ENCODE data around the gene SUGP2.

Gene SUGP2

DNA sequence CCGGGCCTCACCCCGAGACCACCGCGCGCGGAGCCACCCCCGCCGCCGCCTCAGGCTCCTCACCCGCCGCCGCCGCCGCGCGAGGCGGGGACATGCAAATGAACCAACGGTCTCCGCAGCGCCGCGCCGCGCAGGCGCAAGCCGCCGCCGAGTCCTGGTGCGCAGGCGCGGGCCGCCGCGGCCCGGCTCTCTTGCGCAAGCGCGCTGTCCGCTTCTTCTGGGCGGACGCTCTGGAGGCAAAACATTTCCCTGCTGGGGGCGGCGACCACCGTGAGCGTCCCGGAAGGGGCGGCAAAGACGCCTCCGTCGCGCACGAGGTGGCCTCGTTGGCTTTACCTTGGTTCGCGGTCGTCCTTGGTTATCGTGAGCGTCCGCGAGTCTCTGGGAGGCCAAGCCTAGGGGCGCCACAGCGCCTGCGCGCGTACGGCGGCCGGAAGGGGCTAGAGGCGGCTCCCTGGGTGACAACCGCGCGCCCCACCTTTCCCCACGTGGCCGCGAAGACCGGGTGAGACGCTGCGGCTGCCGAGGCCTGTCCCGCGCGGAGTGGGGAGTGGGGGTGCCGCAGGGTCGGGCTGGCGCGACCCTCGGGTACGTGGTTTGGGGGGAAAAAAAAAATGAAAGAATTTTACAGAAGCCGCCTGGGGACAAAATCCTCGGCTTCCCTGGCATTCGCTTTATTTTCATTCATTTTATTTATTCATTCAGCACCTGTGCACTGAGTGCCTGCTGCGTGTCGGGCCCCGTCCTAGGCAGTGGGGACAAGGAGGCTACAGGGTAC is at the start of gene SUGP2, which contains the start of gene ARMC6:
SUGP2 (minus strand) TSS at position 92 of the 778 bp plus-strand sequence. CDS start 2,446 bp downstream, outside the sequence.
ARMC6 (plus strand) TSS at position 178 of the 778 bp plus-strand sequence. CDS start 607 bp downstream, outside the sequence.
- peak; percentile 73 for DNase-seq (ENCODE audit: low read depth)

DNA sequence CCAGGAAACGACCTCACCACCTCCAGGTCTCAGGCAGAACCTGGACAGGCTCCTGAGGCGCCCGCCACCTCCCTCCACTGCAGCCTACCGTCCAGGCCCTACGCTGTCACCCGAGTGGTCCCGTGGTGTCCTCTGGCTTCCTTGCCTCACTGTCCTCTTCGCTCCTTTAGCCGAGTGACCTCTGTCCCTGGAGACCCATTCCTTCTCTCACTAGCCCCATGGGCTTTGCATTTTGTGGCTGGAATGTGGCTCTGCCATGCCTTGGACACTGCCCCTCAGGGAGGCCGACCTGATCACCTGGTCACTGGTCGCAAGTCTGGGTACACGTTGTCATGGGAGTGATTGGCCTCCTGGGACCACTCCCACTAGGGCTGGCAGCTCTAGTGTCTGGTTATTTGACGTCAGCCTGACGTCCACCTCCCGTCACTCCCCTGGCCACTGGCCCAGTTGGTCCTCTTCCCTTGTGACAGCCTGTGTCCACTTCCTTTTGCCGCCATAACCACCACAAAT is 48.4 kb upstream of the SUGP2 start:
- DNase-seq (ENCODE audit: low read depth) = no peak

DNA sequence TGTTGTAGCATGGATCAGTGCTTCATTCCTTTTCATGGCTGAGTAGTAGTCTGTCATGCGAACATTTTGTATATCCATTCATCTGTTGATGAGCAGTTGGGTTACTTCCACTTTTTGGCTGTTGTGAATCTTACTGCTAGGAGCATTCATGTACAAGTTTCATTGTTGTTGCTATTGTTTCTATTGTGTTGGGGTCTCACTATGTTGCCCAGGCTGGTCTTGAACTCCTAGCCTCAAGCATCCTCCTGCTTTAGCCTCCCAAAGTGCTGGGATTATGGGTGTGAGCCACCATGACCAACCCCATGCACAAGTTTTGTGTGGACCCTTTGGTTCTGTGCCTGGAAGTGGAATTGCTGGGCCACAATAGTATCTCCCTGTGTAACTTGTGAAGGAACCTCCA is 46.3 kb upstream of the SUGP2 start:
- DNase-seq (ENCODE audit: low read depth) = no peak

DNA sequence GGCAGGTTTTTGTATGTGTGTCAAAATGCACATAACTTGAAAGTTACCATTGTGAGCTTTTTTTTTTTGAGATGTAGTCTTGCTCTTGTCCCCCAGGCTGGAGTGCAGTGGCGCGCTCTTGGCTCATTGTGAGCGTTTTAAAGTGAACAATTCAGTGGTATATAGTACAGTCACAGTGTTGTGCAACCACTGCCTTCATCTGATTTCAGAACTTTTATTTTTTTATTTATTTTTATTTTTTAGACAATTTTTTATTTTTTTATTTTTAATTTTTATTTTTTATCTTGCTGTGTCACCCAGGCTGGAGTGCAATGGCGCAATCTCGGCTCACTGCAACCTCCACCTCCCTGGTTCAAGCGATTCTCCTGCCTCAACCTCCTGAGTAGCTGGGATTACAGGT is 45.5 kb upstream of the SUGP2 start:
- no peak for DNase-seq (ENCODE audit: low read depth)

DNA sequence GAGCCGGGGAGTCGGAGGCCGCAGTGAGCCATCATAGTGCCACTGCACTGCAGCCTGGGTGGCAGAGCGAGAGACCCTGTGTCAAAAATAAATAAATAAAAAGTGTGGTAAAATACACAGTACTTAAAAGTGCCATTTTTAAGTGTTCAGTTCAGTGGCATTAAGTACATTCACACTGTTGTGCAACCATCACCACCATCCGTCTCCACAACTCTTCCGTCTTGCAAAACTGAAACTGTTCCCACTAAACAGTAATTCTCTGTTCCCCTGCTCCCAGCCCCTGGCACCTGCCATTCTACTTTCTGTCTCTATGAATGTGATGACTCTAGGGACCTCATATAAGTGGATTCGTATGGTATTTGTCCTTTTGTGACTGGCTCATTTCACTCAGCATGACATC is 43.8 kb upstream of the SUGP2 start:
- no peak for DNase-seq (ENCODE audit: low read depth)

DNA sequence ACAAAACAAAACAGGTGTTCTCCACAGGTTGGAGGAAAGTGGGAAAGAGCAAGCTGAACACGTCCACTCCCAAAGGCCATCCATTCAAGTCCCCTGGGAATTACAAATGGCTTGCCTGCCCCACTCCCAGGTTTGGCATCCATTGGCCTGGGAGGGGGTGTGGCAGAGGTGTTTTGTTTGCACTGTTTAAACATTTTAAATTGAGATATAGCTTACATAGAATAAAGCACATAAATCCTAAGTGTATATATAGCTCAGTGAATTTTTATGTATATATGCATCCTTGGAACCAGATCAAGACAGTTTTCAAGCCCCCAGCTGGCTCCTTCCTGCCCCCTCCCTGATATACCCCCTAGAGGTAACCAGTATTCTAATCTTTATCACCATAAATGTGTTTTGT is 43.2 kb upstream of the SUGP2 start:
- DNase-seq (ENCODE audit: low read depth) = no peak

DNA sequence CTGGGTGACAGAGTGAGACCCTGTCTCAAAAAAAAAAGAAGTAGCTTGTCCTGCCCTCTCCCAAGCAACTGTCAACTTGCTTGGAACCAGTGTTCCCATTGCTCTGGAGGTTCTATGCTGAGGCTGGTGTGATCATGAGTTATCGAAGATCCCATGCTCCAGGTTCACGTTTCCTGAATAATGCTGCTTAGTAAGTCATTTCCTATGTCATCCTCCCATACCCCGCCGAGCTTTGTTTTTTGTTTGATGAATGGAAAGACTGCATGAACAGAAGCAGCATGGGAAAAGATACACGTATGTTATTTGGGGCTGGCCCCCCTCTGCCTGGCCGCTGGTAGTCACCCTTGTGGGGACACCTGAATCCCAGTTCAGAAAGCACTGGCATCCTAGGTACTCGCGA is 41.8 kb upstream of the SUGP2 start:
- no peak for DNase-seq (ENCODE audit: low read depth)

DNA sequence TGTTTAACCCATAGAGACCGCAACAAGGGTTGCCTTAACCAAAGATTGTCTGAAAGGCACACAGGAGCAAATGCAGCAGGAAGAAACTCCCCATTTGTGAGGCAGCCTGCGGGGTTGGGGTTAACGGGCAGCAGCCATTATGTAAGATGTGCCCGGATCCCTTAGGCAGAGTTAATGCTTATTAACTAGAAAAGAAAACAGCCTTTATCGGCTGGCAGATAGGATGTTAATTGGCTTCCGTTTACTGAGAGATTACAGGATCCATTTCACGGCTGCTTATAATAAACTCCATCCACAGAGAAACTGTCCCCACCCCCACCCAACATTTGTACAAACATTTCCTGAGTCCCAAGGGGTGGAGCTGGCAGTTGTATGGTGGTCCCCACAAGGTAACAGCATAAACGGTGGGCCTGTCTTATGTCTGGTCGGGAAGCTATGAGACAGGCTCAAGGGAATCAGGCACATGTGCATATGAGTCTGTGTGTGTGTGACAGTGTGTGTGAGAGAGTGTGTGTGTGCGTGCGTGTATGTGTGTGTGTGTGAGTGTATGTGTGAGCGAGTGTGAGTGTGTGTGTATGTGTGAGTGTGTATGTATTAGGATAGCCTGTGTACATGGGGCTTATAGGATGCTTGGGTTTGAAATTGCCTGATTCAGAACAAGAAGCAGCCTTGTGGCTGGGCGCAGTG is 41.0 kb upstream of the SUGP2 start:
- DNase-seq (ENCODE audit: low read depth) = no peak

DNA sequence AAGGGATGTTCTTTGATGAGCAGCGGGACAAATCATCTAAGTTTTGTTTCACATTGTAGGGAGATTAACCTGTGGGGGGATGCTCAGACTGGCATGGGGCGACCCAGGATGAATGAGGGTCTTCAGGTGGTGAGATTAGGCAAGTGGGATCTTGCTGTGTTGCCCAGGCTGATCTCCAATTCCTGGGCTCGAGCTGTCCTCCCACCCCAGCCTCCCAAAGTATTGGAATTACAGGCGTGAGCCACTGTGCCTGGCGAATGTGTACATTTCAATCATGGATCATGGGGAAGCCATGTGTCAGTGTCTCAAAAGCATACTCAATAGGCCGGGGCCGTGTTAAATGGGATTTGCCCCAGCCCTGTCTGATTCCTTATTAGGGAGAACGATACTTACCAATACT is 38.6 kb upstream of the SUGP2 start:
- DNase-seq (ENCODE audit: low read depth) = no peak

DNA sequence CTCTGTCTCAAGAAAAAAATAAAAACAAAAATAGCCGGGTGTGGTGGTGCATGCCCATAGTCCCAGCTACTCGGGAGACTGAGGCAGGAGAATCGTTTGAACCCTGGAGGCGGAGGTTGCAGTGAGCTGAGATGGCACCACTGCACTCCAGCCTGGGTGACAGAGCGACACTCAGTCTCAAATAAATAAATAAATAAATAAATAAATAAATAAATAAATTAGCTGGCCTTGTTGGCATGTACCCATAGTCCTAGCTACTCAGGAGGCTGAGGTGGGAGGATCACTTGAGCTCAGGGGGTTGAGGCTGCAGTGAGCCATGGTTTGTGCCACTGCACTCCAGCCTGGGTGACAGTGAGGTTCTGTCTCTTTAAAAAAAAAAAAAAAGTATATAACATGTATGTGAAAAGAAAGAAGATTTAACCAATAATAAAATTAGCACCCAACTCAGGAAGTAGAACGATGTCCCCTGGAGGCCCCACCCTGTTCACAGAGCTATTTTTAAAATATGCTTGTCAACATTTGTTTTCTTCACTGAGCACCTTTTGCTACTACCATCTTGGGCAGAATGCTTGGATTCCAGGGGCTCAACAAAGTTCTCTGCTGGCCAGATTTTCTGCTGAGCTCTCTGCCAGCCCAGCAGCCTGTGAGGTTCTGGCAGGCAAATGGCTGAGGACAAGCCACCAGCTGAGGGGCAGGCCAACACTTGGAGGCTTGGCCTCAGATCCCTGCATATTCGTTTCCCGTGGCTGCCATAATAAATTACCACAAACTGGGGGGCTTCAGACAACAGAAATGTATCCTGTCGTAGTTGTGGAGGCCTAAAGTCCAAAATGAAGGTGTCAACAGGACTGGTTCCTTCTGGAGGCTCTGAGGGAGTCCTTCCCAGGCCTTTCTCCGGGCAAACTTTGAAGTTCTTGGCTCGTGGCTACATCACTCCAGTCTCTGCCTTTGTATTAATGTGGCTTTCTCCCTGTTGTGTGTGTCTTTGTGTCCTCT is 35.6 kb upstream of the SUGP2 start:
- no peak for DNase-seq (ENCODE audit: low read depth)

DNA sequence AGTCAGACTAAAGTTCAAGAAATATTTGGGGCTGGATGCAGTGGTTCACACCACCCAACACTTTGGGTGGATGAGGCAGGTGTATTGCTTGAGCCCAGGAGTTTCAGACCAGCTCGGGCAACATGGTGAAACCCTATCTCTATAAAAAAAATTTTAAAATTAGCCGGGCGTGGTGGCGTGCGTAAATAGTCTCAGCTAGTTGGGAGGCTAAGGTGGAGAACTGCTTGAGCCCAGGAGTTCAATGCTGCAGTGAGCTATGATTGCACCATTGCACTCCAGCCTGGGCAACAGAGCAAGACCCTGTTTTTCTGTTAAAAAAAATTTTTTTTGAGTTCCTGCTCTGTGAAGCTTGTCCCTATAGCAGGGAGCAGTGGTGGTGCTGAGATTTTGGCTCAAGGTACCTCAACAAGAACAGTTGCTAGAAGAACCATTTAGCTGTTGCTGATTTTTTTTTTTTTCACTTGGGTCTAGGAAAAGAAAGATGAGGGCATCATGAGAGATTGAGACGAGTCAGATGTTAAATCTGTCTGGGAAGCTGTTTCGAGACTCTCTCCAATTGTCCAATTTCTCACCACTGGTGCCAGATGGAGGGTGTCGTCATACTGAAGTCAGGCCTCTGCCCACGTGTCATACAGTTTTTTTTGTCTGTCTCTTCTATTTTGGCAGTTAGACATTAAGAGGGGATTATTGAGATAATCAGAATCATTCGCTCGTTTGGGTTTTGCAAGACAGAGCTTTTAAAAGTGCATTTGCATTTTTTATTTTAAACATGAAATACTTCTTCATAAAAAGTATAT is 34.2 kb upstream of the SUGP2 start:
- DNase-seq (ENCODE audit: low read depth) = peak; percentile 32

DNA sequence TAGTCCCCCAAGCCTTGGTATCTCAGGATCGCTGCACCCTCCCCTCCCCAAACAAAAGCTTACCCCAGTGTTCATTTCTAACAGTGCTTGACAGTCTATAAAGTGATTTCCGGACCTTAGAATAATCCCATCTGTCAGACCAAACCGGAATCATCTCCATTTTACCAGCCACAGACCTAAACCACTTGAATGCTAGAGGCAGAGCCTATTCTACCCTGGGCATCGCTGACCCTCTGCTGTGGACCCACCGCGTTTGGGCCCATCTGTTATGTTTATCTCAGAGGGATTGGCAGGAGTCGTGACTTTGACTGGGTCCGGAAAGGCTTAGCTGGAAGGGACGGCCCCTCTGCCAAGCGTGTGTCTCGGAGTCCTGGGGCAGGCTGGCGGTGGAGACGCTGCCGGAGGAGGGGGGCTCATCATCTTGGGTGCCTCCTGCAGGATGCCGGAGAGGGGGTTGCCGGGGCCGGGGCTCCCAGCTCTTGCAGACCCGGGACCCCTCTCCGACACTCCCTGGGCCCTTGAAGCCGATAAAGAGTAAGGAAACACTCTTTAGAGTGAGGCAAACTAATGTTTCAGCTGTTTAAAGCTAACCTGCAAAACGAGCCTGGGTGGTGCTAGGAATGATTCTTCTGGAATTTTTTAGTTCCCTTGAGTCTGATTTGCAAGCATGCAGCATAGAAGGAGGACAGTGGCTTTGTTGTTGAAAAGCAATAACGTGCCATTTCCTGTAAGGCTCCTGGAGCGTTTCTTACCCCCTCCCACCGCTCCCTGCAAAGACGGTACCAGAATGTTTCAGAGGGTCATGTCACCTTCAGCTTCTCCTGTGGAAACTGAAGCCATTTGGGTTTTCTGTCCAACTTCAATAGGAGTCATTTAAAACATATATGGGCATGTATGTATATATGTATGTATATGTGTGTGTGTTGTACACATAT is 31.8 kb upstream of the SUGP2 start:
- DNase-seq (ENCODE audit: low read depth) = no peak

DNA sequence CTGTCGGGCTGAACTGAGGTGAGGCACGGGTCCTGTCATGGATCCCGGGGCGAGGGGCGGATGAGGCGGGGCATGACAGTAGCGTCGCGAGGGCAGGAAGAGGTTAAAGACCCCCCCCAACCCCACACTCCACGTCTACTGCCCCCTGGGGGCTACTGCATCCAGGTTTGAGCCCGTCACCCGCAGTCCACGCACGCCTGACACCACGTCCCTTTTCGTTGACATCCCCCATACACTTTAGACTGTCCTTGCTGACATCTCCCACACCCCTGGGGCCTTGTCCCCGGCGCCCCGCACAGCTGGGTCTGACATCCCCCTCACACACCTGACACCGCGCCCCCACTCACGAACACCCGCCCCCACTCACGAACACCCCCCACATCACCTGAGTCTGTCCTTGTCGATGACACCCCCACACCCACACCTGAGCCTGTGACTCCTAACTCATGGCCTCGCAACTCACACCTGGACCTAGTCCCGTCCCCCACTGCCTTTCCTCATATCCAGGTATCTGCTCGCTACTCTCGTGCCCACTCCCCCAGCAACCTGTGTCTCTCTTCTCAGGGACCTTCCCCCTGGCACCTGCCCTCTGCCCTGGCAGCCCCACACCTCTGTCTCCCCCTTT is 30.9 kb upstream of the SUGP2 start:
- no peak for DNase-seq (ENCODE audit: low read depth)

DNA sequence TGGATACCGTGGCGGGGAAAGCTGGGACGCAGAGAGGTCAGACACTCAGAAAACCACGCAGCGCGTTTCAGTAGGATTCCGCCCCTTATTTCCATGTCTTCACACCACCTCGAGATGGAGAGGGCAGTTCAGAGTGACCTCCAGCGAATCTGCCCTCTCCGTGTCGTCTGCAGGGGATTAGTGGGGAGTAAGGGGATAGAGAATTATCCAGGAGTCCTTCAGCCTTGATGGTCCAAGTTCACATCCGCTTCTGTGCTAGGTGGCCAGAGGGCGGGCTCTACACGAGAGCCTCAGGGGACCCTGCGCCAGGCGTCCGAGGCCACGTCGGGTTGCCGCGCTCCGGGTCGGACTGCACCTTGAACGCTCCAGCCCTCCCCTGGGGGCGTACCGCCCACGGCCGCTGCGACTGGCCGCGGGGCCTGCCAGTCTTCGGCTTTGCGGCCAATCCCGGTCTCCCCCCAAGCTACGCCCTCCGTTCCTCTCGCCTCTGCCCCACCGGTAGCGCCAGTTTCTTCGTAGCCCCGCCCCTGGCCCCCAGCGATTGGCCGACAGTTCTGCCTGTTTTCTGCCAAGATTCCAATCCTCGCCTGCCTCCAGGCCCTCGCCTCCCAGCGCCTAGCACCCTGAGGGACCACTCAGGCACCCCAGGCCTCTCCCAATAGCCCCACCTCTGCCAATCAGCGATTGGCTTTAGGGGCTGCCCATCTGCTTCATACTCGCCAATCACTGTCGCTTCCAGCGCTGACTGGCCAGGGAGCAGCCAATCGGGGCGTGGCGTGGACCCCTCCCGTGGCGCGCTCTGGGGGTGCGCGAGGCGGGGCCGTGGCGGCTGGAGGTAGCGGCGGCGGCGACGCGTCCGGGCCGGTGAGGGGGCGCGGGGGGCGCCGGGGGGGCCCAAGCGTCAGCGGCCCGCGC is 30.1 kb upstream of the SUGP2 start, which contains the start of gene SLC25A42:
SLC25A42 (plus strand) TSS at position 812 of the 915 bp plus-strand sequence. CDS start 32,131 bp downstream, outside the sequence.
- DNase-seq (ENCODE audit: low read depth) = peak; percentile 100

DNA sequence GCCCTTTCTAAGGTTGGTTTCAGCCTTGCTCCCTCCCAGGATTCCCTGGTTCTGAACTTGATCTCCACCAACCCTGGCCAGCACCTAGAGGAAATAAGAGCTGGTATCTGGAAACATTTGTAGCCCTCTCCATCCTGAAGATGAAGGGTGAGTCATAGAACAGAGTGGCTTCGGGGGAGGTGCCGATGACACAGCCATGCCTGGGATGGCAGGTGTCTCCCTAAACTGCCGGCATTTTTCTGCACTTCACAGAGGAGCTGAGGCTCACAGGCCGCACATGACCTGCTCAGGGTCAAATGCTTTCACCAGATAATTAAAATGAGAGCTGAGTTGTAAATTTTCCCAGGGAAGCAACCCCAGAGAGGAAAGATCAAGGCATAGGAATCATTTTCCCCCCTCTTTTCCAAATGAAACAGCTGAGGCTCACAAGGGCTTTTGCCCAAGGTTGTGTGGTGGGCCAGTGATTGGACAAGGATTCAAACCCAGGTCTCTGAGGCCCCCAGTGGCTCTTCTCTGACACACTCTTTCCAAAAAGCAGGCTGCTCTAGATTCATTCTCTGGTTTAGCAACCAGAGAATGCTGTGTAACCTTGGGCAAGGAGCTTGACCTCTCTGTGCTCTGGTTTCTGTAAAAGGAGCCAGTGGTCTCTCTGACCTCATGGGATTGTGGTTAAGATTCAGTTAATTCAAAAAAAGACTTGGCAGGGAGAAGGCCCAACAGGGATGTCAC is 29.3 kb upstream of the SUGP2 start:
- no peak for DNase-seq (ENCODE audit: low read depth)

DNA sequence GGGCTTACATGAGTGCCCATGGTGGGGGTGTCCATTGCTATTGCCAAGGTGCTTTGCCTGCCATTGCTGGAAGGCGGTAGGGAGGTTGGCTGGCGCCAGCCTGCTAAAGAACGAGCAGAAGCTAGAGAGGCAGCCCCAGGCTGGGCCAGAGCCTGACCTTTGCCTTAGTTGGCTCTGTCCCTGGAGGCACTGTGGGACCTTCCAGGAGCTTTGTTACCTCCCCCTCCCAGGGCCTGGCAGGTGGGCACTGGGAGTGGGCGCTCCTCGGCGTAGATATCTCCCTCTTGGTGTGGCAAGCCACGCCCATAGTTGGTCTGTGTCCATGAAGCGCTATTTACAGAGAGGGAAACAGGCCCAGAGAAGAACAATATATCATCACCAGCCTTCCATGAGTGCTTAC is 28.2 kb upstream of the SUGP2 start:
- DNase-seq (ENCODE audit: low read depth) = no peak

DNA sequence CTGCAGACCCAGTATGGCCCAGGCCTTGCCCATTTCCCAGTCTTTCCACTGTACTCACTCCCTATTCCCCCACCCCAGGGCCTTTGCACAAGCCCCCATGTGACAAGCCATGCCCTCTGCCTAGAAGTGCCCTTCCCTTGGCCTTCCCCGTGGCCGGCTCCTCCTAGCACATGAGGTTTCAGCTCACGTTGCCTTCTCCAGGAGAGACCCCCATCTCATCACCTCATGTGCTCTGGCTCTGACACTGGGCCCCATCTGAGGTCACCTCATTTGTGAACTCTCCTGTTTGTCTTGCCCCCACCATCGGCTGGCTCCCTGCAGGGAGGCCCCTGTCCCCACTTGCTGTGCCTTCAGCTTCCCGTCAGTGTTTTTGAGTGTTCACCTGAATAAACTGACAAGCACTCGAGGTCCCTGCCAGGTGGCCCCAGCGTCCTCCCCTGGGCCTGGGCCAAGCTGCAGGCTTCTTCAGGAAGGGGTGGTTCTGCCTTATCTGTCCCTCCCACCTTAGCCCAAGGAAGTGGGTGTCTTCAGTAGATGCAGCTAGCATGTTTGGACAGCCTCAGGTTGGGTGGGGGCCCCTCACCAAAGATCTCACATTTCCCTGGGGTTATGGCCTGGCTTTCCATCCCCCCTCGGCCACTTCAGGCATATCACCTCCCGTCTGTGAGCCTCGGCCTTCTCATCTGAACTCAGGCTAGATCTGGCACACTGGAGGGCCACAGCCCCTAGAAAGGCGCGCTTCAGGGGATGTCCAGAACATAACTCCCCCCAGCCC is 26.7 kb upstream of the SUGP2 start:
- no peak for DNase-seq (ENCODE audit: low read depth)

All from fibroblast of the conjunctiva (primary cell).